Activated T-helper 2 cell treated with anti-CD3 and anti-CD28 coated beads, Interferon-gamma antibody, Interleukin-2, Interleukin-4, amounts not matched to agents 10 μg/mL and 5 μg/mL and 100 μg/mL, durations not matched to agents 14 hours and 24 hours and 36 hours (primary cell): ENCODE results near the gene RFT1. TPM values are rescaled to one million over a fixed set of nuclear protein-coding genes. Genes with fewer than 3 reads are reported as not detected.

Source experiments
- DNase-seq: peaks from one replicate; pipeline ENCODE4 v3.0.0; 2021; ENCODE audit warnings: low spot score
- H3K27ac Mint-ChIP-seq: one replicate; pipeline ENCODE4 v1.8.0; 2021; ENCODE audit warnings: mixed read lengths
- H3K27me3 Mint-ChIP-seq: one replicate; pipeline ENCODE4 v1.8.0; 2021; ENCODE audit warnings: low read depth, mixed read lengths
- H3K36me3 Mint-ChIP-seq: one replicate; pipeline ENCODE4 v1.8.0; 2021; ENCODE audit warnings: low read depth, mixed read lengths
- H3K4me1 Mint-ChIP-seq: one replicate; pipeline ENCODE4 v1.8.0; 2021; ENCODE audit warnings: low read depth, mixed read lengths
- H3K4me3 Mint-ChIP-seq: one replicate; pipeline ENCODE4 v1.8.0; 2021; ENCODE audit warnings: low read depth, mild to moderate bottlenecking, moderate library complexity, mixed read lengths
- H3K9me3 Mint-ChIP-seq: one replicate; pipeline ENCODE4 v1.8.0; 2021; ENCODE audit warnings: mixed read lengths
- intact Hi-C: fragments of 100-400 bp; cut with micrococcal nuclease; formaldehyde crosslinking; loops from one replicate; pipeline ENCODE4 v1.15.1; 2023
- total RNA-seq: library from RNA; stranded (reverse); gene quantifications from 2 replicates; pipeline ENCODE4 v1.2.3, GENCODE V29; 2022

Gene RFT1
- total RNA-seq, 1 donor from 2014 or later, result 36.4 TPM

DNA sequence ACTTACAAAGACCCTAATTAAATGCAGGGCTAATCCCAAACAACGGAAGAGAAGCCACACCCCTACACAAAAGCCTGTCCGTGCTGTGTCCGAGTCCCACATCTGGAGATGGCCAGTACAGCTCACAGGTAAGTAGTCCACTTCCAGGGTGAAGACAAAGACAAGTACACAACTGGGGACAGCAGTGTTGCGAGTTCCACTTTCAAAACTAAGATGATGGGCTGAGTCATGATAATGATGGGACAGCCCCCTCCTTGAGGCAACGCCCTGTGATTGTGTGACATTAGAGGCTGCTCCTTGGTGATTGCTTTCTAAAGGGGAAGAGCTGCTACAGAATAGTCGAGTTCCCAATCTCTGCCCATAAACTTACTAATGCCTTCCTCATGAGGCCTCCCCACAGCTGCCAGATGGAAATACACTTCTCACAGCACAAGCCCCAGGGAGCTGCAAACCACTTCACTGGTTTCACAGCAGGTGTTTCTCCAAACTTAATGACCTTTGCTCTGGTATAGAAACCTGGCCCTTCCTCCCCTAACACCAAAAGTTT is 27.6 kb downstream of the RFT1 start:
- H3K4me3 Mint-ChIP-seq, result peak overlapping the region; percentile 71
- no peaks in the 10 kb centered on the region for H3K9me3 Mint-ChIP-seq

DNA sequence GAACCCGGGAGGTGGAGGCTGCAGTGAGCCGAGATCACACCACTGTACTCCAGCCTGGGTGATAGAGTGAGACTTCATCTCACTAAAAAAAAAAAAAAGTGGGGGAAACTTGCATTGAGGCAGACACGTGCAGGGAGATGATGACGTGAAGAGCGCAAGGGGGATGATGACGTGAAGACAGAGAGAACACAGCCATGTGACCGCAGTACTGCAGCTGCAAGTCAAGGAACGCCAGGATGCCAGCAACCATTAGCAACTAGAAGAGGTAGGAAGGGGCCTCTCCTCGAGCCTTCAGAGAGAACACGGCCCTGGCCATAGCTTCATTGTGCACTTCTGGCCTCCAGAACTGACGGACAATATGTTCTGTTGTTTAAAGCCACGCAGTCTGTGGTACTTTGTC is 28.3 kb downstream of the RFT1 start:
- intact Hi-C loops, result loop anchor here (1.0 to 2.0 kb wide), 4 partner anchors 8 to 119 kb away; no protein-coding TSS in a partner anchor
- H3K4me1 Mint-ChIP-seq, result peaks cover 56% of the 10 kb centered on the region
- peaks cover 74% of the 10 kb centered on the region for H3K36me3 Mint-ChIP-seq
- no peaks in the 10 kb centered on the region for H3K27me3 Mint-ChIP-seq
- peak overlapping the region; percentile 88 for H3K27ac Mint-ChIP-seq
- no peak for DNase-seq
- no peaks in the 10 kb centered on the region for H3K9me3 Mint-ChIP-seq
- H3K4me3 Mint-ChIP-seq, result peak overlapping the region; percentile 71

More for the DNA sequence above, 27.6 kb downstream of the RFT1 start:
- peak; percentile 59 for DNase-seq
- Mint-ChIP-seq H3K4me1 (peaks cover 54% of the 10 kb centered on the region), H3K27me3 (no peaks in the 10 kb centered on the region), H3K27ac (peak overlapping the region; percentile 88), H3K36me3 (peaks cover 75% of the 10 kb centered on the region)
- intact Hi-C loops, result loop anchor here (1.0 to 2.0 kb wide), 3 partner anchors 8 to 120 kb away; no protein-coding TSS in a partner anchor

DNA sequence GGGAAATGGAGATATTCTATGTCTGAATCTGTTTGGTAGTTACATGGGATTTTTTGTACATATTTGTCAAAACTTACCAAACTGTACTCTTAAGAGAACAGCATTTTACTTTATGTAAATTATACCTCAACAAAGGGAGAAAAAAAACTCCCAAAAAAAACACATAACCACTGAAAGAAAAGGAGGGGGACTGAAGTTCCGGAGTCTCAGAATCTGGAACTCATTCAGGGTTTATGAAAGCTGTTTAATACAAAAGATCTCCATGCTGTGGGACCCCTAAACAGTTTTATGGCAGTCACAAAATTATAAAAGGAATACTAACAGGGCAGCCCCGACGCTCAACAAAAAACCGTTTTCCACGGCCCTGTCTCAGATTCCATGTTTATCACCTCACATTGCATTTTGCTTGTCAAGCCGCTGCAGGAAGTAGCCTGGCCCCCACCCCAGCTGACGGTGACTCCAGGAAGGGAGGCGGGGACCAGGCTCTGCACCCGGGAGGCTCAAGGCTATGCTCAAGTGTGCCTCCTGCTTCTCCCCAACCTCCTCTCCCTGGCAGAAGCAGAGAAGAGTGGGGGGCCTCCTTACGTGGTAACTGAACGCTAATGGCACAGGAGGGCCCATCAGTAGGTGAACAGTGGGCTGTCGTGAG is 29.3 kb downstream of the RFT1 start:
- intact Hi-C loops, result loop anchor here (1.0 kb wide), 1 partner anchor 54 kb away; no protein-coding TSS in a partner anchor
- Mint-ChIP-seq H3K4me3 (peak overlapping the region; percentile 37), H3K4me1 (peaks cover 55% of the 10 kb centered on the region), H3K27ac (peak overlapping the region; percentile 70), H3K27me3 (no peaks in the 10 kb centered on the region), H3K9me3 (no peaks in the 10 kb centered on the region), H3K36me3 (peaks cover 67% of the 10 kb centered on the region)
- DNase-seq, result peak; percentile 28

DNA sequence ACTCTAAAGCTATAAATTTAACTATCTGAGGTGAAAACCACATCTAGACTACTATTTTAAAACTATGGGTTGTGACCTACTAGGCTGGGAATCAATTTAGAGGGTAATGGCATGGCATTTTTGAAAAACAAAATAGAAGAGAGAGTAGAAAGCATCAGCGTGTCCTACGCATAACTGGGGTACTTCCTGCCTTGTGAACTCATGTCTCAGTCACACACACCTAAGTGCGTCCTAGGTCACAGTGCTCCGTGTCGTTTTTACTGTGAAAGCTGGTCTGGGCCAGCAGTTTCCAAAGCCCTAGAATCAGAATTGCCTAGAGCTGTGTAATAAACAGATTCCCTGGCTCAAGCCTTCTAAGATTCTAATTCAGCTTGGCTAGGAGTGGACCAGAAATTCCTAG is 32.3 kb downstream of the RFT1 start:
- H3K27ac Mint-ChIP-seq, result peak overlapping the region; percentile 17
- no peaks in the 10 kb centered on the region for H3K9me3 Mint-ChIP-seq
- peaks cover 42% of the 10 kb centered on the region for H3K36me3 Mint-ChIP-seq
- no peaks in the 10 kb centered on the region for H3K27me3 Mint-ChIP-seq
- intact Hi-C loops, result no loop called here
- no peak for DNase-seq
- no peak overlapping the region for H3K4me3 Mint-ChIP-seq
- H3K4me1 Mint-ChIP-seq, result peaks cover 31% of the 10 kb centered on the region

DNA sequence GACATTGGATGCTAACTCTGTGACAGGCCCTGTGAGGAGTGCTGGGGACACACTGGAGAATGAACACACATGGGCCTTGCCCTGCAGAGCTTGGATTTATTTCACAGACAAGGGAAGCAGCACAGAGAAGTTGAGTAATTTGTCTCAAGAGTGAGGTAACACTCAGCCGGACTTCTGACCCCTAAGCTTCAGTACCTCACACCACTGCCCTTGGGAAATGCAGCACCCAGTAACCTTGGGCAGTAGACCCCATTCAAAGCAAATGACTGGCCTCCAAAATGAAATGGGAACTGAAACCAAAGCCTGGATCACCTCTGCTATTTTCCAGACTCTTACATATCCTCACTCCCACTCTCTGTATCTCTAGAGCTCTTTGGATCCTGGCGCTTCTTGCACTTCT is 37.3 kb downstream of the RFT1 start:
- no peaks in the 10 kb centered on the region for H3K9me3 Mint-ChIP-seq
- H3K36me3 Mint-ChIP-seq, result peaks cover 25% of the 10 kb centered on the region
- intact Hi-C loops, result no loop called here
- H3K4me3 Mint-ChIP-seq, result no peak overlapping the region
- H3K27ac Mint-ChIP-seq, result no peak overlapping the region
- H3K27me3 Mint-ChIP-seq, result no peaks in the 10 kb centered on the region
- DNase-seq, result no peak
- peaks cover 5% of the 10 kb centered on the region for H3K4me1 Mint-ChIP-seq

DNA sequence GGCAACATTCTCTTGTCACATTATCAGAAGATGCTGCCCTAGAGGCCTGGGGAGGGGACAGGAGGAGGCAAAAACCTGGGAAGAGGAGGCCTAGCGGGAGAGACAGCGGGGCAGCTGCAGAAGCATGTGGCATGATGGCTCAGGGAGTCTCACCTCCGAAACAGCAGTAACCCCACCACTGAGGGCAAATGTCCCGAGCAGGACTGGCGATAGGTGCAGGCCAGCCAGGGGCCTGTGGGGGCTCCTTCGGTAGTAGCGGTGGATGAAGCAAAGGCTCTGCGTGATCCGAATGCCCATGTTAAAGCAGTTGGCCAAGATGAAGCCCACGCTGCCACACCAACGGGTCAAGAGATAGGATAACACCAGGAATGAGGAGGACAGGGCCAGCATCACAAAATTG is 38.0 kb downstream of the RFT1 start:
- no peak for DNase-seq
- no peak overlapping the region for H3K4me3 Mint-ChIP-seq
- no peaks in the 10 kb centered on the region for H3K9me3 Mint-ChIP-seq
- peaks cover 21% of the 10 kb centered on the region for H3K36me3 Mint-ChIP-seq
- no peaks in the 10 kb centered on the region for H3K27me3 Mint-ChIP-seq
- no peak overlapping the region for H3K27ac Mint-ChIP-seq
- intact Hi-C loops, result no loop called here
- H3K4me1 Mint-ChIP-seq, result no peaks in the 10 kb centered on the region

DNA sequence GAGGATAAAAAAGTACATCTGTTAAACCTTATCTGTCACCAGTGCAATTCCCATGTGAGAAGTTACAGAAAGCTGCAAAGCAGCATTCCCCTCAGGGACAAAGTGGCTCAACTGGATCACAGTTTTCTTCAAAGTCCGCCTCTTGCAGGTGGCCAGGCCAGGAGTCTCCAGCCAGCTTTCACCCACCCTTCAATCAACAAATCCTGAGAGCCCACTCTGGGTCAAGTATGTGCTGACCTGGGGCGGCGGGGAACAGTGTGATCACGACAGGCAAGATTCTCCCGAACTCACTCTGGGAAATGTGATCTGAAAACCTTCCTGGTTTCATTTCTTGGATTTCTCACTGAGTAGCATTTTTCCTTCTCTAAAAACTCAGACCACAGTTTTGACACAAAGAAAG is 39.2 kb downstream of the RFT1 start:
- no peak overlapping the region for H3K4me3 Mint-ChIP-seq
- intact Hi-C loops, result no loop called here
- H3K9me3 Mint-ChIP-seq, result no peaks in the 10 kb centered on the region
- H3K4me1 Mint-ChIP-seq, result no peaks in the 10 kb centered on the region
- no peaks in the 10 kb centered on the region for H3K27me3 Mint-ChIP-seq
- no peak for DNase-seq
- peaks cover 21% of the 10 kb centered on the region for H3K36me3 Mint-ChIP-seq
- no peak overlapping the region for H3K27ac Mint-ChIP-seq

DNA sequence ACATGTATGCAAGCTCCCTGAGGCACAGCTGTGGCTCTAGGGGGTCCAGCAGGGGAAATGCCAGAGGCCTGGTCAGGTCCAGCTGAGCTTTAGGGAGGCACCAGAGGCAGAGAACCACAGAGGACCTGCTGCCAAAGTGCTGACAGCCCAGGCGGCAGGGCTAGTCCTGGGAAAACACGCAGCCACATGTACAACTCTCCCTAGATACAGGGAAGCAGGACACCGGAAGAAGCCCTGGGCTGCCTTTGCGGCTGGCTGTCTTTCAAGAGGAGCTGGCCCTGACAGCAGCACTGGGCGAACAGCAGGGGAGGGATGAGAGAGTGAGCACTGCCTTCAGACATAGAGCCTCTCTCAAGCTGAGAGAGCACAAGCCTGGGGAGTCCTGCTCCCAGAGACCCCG is 40.7 kb downstream of the RFT1 start:
- H3K9me3 Mint-ChIP-seq, result no peaks in the 10 kb centered on the region
- no peak overlapping the region for H3K27ac Mint-ChIP-seq
- peaks cover 21% of the 10 kb centered on the region for H3K36me3 Mint-ChIP-seq

DNA sequence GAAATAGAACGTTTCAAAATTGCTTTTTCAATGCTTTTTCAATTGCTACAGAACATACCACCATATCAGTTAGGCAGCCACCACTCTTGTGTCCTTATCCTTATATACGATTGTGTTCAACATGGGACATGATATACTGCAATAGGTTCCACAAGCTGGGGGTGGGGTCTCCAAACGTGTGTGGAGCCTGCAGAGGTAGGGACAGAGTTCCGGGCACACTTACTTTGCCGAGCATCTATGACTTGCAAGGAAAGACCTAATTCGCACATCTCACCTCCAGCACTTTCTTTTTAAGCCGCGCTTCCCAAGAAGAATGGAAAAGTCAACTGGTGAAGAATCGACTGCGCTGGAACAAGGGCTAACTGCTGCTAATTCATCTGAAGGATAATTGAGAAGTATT is 44.8 kb downstream of the RFT1 start:
- Mint-ChIP-seq H3K27me3 (no peaks in the 10 kb centered on the region), H3K4me3 (no peak overlapping the region), H3K4me1 (no peaks in the 10 kb centered on the region), H3K27ac (no peak overlapping the region), H3K36me3 (peaks cover 10% of the 10 kb centered on the region), H3K9me3 (no peaks in the 10 kb centered on the region)
- no peak for DNase-seq
- intact Hi-C loops, result no loop called here

More for the DNA sequence above, 40.7 kb downstream of the RFT1 start:
- no peaks in the 10 kb centered on the region for H3K4me1 Mint-ChIP-seq
- no peak for DNase-seq
- no peaks in the 10 kb centered on the region for H3K27me3 Mint-ChIP-seq
- no peak overlapping the region for H3K4me3 Mint-ChIP-seq
- intact Hi-C loops, result no loop called here

DNA sequence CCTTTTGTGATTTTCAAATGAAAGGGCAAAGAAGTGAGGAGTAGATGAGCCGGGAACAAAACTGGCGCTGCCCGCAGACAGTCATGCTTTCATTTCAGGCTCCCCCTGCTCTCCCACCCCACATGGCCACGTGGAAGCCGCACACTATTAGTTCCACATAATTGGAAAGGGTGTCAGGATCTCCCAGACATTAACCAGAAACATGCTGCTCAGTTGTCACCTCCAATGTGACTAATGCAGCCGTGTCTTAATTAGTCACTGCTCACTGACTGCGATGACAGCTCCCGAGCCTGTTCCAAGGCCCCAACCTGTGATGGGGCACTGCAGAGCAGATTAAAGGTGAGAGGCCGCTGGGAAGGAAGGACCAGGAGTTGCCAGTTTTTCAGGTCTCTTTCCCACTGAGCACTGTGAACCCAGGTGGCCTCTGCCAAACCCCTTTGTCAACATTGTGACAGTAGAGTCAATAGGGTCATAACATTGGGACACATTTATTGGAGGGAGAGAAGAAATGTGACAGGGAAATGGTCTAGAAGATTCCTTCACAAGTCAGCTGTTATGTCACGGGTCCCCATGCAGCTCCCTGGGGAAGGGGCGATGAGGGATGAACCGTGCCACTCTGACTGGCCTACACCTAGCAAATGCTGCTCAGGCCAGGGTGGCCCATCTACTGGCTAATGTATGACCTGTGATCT is 45.8 kb downstream of the RFT1 start:
- intact Hi-C loops, result no loop called here
- Mint-ChIP-seq H3K9me3 (no peaks in the 10 kb centered on the region), H3K27me3 (no peaks in the 10 kb centered on the region), H3K4me1 (no peaks in the 10 kb centered on the region), H3K36me3 (peaks cover 6% of the 10 kb centered on the region), H3K27ac (peak overlapping the region; percentile 17), H3K4me3 (no peak overlapping the region)
- DNase-seq, result no peak

DNA sequence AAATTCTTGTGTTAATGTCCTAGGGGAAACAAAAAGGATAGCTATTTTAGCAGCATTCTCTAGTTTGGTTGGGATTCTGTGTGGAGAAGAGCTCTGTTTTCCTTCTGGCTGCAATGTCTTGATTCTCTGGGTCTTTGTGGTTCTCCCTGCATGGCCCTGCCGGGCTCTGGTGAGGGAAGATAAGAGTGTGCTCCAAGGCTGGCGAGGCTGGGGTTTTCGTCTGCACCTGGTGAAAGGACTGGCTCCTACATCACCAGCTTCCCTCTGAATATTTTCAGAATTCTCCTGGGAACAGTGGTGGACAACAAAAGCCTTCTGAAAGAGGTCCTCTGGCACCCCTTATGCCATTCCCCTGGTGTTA is 46.3 kb downstream of the RFT1 start:
- no peaks in the 10 kb centered on the region for H3K9me3 Mint-ChIP-seq

DNA sequence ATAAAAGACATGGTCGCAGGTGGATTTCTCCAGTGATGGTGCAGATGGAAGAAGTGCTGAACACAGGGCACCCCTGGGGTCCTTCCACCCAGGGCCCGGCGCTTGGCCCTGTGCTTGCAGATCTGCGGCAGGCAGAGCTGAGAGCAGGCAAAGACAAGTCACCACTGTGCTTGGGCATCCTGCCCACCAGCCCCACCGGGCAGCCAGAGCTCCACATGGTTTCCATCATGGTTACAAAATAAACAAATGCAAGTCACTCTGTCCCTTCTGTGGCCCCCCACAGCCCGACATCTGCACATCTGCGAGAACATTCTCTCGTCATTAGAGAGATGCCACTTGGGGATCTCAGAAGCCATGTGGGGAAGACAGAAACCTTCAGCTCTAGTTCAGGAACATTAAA is 46.7 kb downstream of the RFT1 start:
- Mint-ChIP-seq H3K27ac (no peak overlapping the region), H3K9me3 (no peaks in the 10 kb centered on the region), H3K4me3 (no peak overlapping the region), H3K4me1 (no peaks in the 10 kb centered on the region), H3K27me3 (no peaks in the 10 kb centered on the region), H3K36me3 (peaks cover 4% of the 10 kb centered on the region)
- DNase-seq, result no peak
- intact Hi-C loops, result no loop called here

More for the DNA sequence above, 46.3 kb downstream of the RFT1 start:
- intact Hi-C loops, result no loop called here
- Mint-ChIP-seq H3K27ac (no peak overlapping the region), H3K4me3 (no peak overlapping the region), H3K4me1 (no peaks in the 10 kb centered on the region), H3K27me3 (no peaks in the 10 kb centered on the region), H3K36me3 (peaks cover 4% of the 10 kb centered on the region)
- DNase-seq, result no peak

DNA sequence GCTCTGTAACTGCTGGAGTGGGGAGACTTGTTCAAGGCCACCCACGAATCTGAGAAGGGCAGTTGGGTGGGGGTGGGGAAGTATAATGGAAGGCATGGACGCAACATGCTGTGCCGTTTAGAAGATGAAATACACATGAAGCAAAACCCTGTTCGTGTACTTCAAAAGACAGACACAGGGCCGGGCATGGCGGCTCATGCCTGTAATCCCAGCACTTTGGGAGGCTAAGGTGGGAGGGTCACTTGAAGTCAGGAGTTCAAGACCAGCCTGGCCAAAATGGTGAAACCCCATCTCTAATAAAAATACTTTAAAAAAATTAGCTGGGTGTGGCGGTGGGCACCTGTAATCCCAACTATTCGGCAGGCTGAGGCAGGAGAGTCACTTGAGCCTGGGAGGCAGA is 47.5 kb downstream of the RFT1 start:
- H3K4me3 Mint-ChIP-seq, result no peak overlapping the region
- no peaks in the 10 kb centered on the region for H3K27me3 Mint-ChIP-seq
- DNase-seq, result no peak
- H3K4me1 Mint-ChIP-seq, result no peaks in the 10 kb centered on the region
- H3K27ac Mint-ChIP-seq, result no peak overlapping the region
- no peaks in the 10 kb centered on the region for H3K9me3 Mint-ChIP-seq
- intact Hi-C loops, result no loop called here
- H3K36me3 Mint-ChIP-seq, result no peaks in the 10 kb centered on the region
